ENCODE data around the gene LIPF. TPM values are rescaled to one million over a fixed set of nuclear protein-coding genes. Genes with fewer than 3 reads are reported as not detected.
"Not testable (repeated sequence)": the region's sequence is repeated elsewhere in the genome, so short reads cannot be mapped to it uniquely, and the experiment has no call there.

The LIPF gene
- total and polyA plus RNA-seq, 2 of the 4 experiments (the other 2 are of a cell fraction) = not detected

DNA sequence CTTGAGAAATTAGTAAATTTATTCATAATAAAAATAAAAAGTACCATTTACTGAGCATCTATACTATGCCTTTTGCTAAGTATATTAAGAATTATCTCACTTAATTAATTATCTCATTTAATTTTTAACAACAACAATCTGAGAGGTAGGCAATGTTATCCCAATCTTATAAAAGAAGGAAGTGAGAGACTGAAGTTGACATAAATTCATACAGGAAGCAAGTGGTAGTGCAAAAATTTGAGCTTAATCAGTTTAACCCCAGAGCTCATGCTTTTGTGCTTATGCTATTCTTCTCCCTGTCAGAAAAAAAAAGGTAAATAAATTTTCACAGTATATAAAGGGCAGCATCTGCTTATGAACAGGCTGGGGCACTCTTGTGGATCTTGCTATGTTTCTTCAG, 2.7 kb upstream of the LIPF start:
- ChIA-PET POLR2A (ENCODE audit: unreplicated experiment) (no interaction called here), CTCF (interaction anchor here (0.6 to 1.4 kb wide), 2 partner anchors 15 to 39 kb away, joined by 3 to 4 read pairs; no protein-coding TSS in a partner anchor)
- H3K4ac ChIP-seq (ENCODE audit: low read depth, low read length) = no peak overlapping the region
- no peaks in the 10 kb centered on the region for H3K9me3 ChIP-seq (ENCODE audit: control insufficient read depth, insufficient read depth, low read length)
- no peak overlapping the region for H2AFZ ChIP-seq (replicated peaks; ENCODE audit: low read length, poor library complexity)
- no peak overlapping the region for H3K9ac ChIP-seq (ENCODE audit: low read depth, low read length)
- no peak overlapping the region for H4K8ac ChIP-seq (ENCODE audit: low read depth in 2 of 2, low read length in 2 of 2)
- H3K4me1 ChIP-seq (ENCODE audit: control insufficient read depth, insufficient read depth, low read length) = peaks cover 5% of the 10 kb centered on the region
- in situ Hi-C loops (cut with MboI; ENCODE audit: low sequenced_read_pairs) = no loop called here
- H3K4me3 ChIP-seq (ENCODE audit: insufficient read depth, low read depth, low read length) = no peak overlapping the region
- H2BK120ac ChIP-seq (ENCODE audit: low read depth, low read length) = no peak overlapping the region
- no peak overlapping the region for H2BK5ac ChIP-seq (ENCODE audit: low read depth, low read length, poor library complexity, severe bottlenecking)
- no peak overlapping the region for H3K27ac ChIP-seq (ENCODE audit: insufficient read depth, low read length)
- no peaks in the 10 kb centered on the region for H4K20me1 ChIP-seq (ENCODE audit: insufficient read depth, low read length)
- no peaks in the 10 kb centered on the region for H3K9me1 ChIP-seq (ENCODE audit: insufficient read depth, low read length)
- intact Hi-C loops (cut with micrococcal nuclease) = no loop called here
- no peak for TF ChIP-seq MAFK (IDR thresholded peaks at IDR 0.05; ENCODE audit: low read depth, low read length)
- H3K14ac ChIP-seq (replicated peaks; ENCODE audit: low read depth, low read length) = no peak overlapping the region
- H3K23ac ChIP-seq (ENCODE audit: low read depth, low read length) = no peak overlapping the region
- H3K4me2 ChIP-seq (ENCODE audit: low read depth, low read length) = no peak overlapping the region
- H2AK5ac ChIP-seq (ENCODE audit: low read depth, low read length) = no peak overlapping the region
- no peaks in the 10 kb centered on the region for H3K27me3 ChIP-seq (ENCODE audit: control insufficient read depth, insufficient read depth, low read length)
- no TSS peak for BruUV-seq (replicated peaks)
- H3K56ac ChIP-seq (ENCODE audit: extremely low read depth, insufficient read depth, low read length) = no peak overlapping the region
- no peak overlapping the region for H2BK15ac ChIP-seq (ENCODE audit: low read depth, low read length)
- dilution Hi-C loops (cut with HindIII; ENCODE audit: low sequenced_read_pairs, unreplicated experiment) = no loop called here
- H2AK9ac ChIP-seq (replicated peaks; ENCODE audit: low read depth, low read length, poor library complexity) = no peak overlapping the region
- H2BK20ac ChIP-seq (ENCODE audit: low read depth, low read length) = no peak overlapping the region
- H3K36me3 ChIP-seq (ENCODE audit: control insufficient read depth, insufficient read depth, low read length) = no peaks in the 10 kb centered on the region
- no peaks in the 10 kb centered on the region for H3K79me1 ChIP-seq (ENCODE audit: low read depth in 1 of 2, low read length in 2 of 2)
- DNase-seq (no peak), ATAC-seq (ENCODE audit: low read depth) (no peak)
- no peak overlapping the region for H4K5ac ChIP-seq (ENCODE audit: low read depth, low read length)
- no peak overlapping the region for H3K18ac ChIP-seq (ENCODE audit: low read depth, low read length)
- H4K91ac ChIP-seq (ENCODE audit: insufficient read depth, low read depth, low read length) = no peak overlapping the region

- ATAC-seq (ENCODE audit: low read depth); H3K27ac ChIP-seq (ENCODE audit: insufficient read depth, low read length); H3K79me1 ChIP-seq (ENCODE audit: low read depth in 1 of 2, low read length in 2 of 2); H2BK120ac ChIP-seq (ENCODE audit: low read depth, low read length); H3K4me3 ChIP-seq (ENCODE audit: insufficient read depth, low read depth, low read length); H3K4ac ChIP-seq (ENCODE audit: low read depth, low read length); H3K4me2 ChIP-seq (ENCODE audit: low read depth, low read length); H4K8ac ChIP-seq (ENCODE audit: low read depth in 2 of 2, low read length in 2 of 2); H3K56ac ChIP-seq (ENCODE audit: extremely low read depth, insufficient read depth, low read length); H3K27me3 ChIP-seq (ENCODE audit: control insufficient read depth, insufficient read depth, low read length); dilution Hi-C loops (cut with HindIII; ENCODE audit: low sequenced_read_pairs, unreplicated experiment); H3K9ac ChIP-seq (ENCODE audit: low read depth, low read length); POLR2A ChIA-PET (ENCODE audit: unreplicated experiment); H2AK9ac ChIP-seq (replicated peaks; ENCODE audit: low read depth, low read length, poor library complexity); H2BK5ac ChIP-seq (ENCODE audit: low read depth, low read length, poor library complexity, severe bottlenecking); H3K18ac ChIP-seq (ENCODE audit: low read depth, low read length); in situ Hi-C loops (cut with MboI; ENCODE audit: low sequenced_read_pairs); BruUV-seq (replicated peaks); H2BK15ac ChIP-seq (ENCODE audit: low read depth, low read length); H2BK20ac ChIP-seq (ENCODE audit: low read depth, low read length); H3K9me1 ChIP-seq (ENCODE audit: insufficient read depth, low read length); H3K4me1 ChIP-seq (ENCODE audit: control insufficient read depth, insufficient read depth, low read length); H4K5ac ChIP-seq (ENCODE audit: low read depth, low read length); H3K9me3 ChIP-seq (ENCODE audit: control insufficient read depth, insufficient read depth, low read length); intact Hi-C loops (cut with micrococcal nuclease); H2AK5ac ChIP-seq (ENCODE audit: low read depth, low read length); H3K23ac ChIP-seq (ENCODE audit: low read depth, low read length); H4K91ac ChIP-seq (ENCODE audit: insufficient read depth, low read depth, low read length); H2AFZ ChIP-seq (replicated peaks; ENCODE audit: low read length, poor library complexity); H4K20me1 ChIP-seq (ENCODE audit: insufficient read depth, low read length); H3K36me3 ChIP-seq (ENCODE audit: control insufficient read depth, insufficient read depth, low read length); H3K14ac ChIP-seq (replicated peaks; ENCODE audit: low read depth, low read length); DNase-seq: not testable (repeated sequence)
- CTCF ChIA-PET = interaction anchor here (1.1 kb wide), 1 partner anchor 27 kb away, joined by 5 read pairs; no protein-coding TSS in a partner anchor
- WGBS, 2 experiments (ENCODE audit: extremely low coverage in 2 of 2, insufficient read length in 1 of 2) = no CpG with 5 or more reads among the region's 2 CpGs
Measured at GRCh38 chr10:88663153-88663552, 1.1 kb upstream of the LIPF start.
